WTC11 (cell line): ENCODE data around the gene FOXRED1.

Experiments used
- AR ChIP-seq: fragments of 250-450 bp; sonication (Bioruptor Pico); IDR thresholded peaks from 2 replicates; pipeline ENCODE4 v1.9.0; 2021; ENCODE audit warnings: mild to moderate bottlenecking
- E2F4 ChIP-seq: sonication (generic); formaldehyde crosslinking; IDR thresholded peaks from 2 replicates; pipeline ENCODE4 v1.8.1; 2022; ENCODE audit warnings: low read depth, mild to moderate bottlenecking, moderate library complexity, missing genetic modification reagents, borderline replicate concordance
- GABPB1 ChIP-seq: sonication (generic); formaldehyde crosslinking; IDR thresholded peaks from 2 replicates; pipeline ENCODE4 v1.8.1; 2023; ENCODE audit warnings: mild to moderate bottlenecking, missing genetic modification reagents
- GTF2I ChIP-seq: fragments of 250-450 bp; sonication (Bioruptor Pico); conservative IDR thresholded peaks from 2 replicates; pipeline ENCODE4 v1.4.0; 2021; ENCODE audit warnings: mild to moderate bottlenecking
- MAX ChIP-seq: sonication (generic); formaldehyde crosslinking; IDR thresholded peaks from 2 replicates; pipeline ENCODE4 v1.8.0; 2022; ENCODE audit warnings: mild to moderate bottlenecking, missing genetic modification reagents
- NR3C1 ChIP-seq: sonication (generic); formaldehyde crosslinking; conservative IDR thresholded peaks from 2 replicates; pipeline ENCODE4 v1.8.1; 2023; ENCODE audit warnings: low read depth, mild to moderate bottlenecking, missing genetic modification reagents
- PRRX2 ChIP-seq: fragments of 250-450 bp; sonication (Bioruptor Pico); IDR thresholded peaks from 2 replicates; pipeline ENCODE4 v1.8.0; 2021; ENCODE audit warnings: mild to moderate bottlenecking
- SP1 ChIP-seq: sonication (generic); formaldehyde crosslinking; conservative IDR thresholded peaks from 2 replicates; pipeline ENCODE4 v1.8.1; 2022; ENCODE audit warnings: missing genetic modification reagents
- USF1 ChIP-seq: sonication (generic); formaldehyde crosslinking; IDR thresholded peaks from 2 replicates; pipeline ENCODE4 v1.8.0; 2022; ENCODE audit warnings: mild to moderate bottlenecking, missing genetic modification reagents
- ZNF263 ChIP-seq: sonication (generic); formaldehyde crosslinking; IDR thresholded peaks from 2 replicates; pipeline ENCODE4 v1.8.1; 2022; ENCODE audit warnings: low read depth, mild to moderate bottlenecking, moderate library complexity, missing genetic modification reagents
- ZNF317 ChIP-seq: sonication (generic); formaldehyde crosslinking; IDR thresholded peaks from 2 replicates; pipeline ENCODE4 v1.8.1; 2023; ENCODE audit warnings: low read depth, mild to moderate bottlenecking, moderate library complexity, missing genetic modification reagents, borderline replicate concordance
- ZNF425 ChIP-seq: fragments of 250-450 bp; sonication (Bioruptor Pico); conservative IDR thresholded peaks from 2 replicates; pipeline ENCODE4 v1.9.0; 2021; ENCODE audit warnings: mild to moderate bottlenecking
- TF ChIP-seq, protein P1 (sequence below): fragments of 200-600 bp; IDR thresholded peaks from 2 replicates; pipeline ENCODE4 v1.8.0; 2022; ENCODE audit warnings: antibody characterized with exemption
- TF ChIP-seq, protein P2 (sequence below): sonication (generic); formaldehyde crosslinking; IDR thresholded peaks from 2 replicates; pipeline ENCODE4 v1.8.0; 2022; ENCODE audit warnings: mild to moderate bottlenecking, missing genetic modification reagents

- TF ChIP-seq, protein P1, sequence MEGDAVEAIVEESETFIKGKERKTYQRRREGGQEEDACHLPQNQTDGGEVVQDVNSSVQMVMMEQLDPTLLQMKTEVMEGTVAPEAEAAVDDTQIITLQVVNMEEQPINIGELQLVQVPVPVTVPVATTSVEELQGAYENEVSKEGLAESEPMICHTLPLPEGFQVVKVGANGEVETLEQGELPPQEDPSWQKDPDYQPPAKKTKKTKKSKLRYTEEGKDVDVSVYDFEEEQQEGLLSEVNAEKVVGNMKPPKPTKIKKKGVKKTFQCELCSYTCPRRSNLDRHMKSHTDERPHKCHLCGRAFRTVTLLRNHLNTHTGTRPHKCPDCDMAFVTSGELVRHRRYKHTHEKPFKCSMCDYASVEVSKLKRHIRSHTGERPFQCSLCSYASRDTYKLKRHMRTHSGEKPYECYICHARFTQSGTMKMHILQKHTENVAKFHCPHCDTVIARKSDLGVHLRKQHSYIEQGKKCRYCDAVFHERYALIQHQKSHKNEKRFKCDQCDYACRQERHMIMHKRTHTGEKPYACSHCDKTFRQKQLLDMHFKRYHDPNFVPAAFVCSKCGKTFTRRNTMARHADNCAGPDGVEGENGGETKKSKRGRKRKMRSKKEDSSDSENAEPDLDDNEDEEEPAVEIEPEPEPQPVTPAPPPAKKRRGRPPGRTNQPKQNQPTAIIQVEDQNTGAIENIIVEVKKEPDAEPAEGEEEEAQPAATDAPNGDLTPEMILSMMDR: no peak
- TF ChIP-seq PRRX2 (CRISPR knock-in tag): no peak
- TF ChIP-seq MAX (CRISPR knock-in tag): no peak
- no peak for TF ChIP-seq ZNF425
- no peak for TF ChIP-seq GABPB1
- TF ChIP-seq USF1: no peak
- no peak for TF ChIP-seq AR (CRISPR knock-in tag)
- TF ChIP-seq SP1: no peak
- no peak for TF ChIP-seq ZNF317
- TF ChIP-seq ZNF263 (CRISPR knock-in tag): no peak
- no peak for TF ChIP-seq E2F4 (CRISPR knock-in tag)
- TF ChIP-seq, protein P2, sequence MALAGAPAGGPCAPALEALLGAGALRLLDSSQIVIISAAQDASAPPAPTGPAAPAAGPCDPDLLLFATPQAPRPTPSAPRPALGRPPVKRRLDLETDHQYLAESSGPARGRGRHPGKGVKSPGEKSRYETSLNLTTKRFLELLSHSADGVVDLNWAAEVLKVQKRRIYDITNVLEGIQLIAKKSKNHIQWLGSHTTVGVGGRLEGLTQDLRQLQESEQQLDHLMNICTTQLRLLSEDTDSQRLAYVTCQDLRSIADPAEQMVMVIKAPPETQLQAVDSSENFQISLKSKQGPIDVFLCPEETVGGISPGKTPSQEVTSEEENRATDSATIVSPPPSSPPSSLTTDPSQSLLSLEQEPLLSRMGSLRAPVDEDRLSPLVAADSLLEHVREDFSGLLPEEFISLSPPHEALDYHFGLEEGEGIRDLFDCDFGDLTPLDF (CRISPR knock-in tag): no peak
- TF ChIP-seq NR3C1 (CRISPR knock-in tag): no peak
- TF ChIP-seq GTF2I (CRISPR knock-in tag): no peak
Measured at GRCh38 chr11:126280595-126280994, 11.6 kb downstream of the FOXRED1 start.
